Left ventricle myocardium inferior (tissue), 1 donor: ENCODE results near the gene SI. TPM values are rescaled to one million over a fixed set of nuclear protein-coding genes. Genes with fewer than 3 reads are reported as not detected.

Source experiments
- DNase-seq: peaks from one replicate; pipeline ENCODE4 v3.0.0-alpha.2; 2020
- H3K27ac ChIP-seq: fragments of 200-600 bp; replicated peaks from 2 replicates; pipeline ENCODE4 v1.8.0; 2021
- H3K27me3 ChIP-seq: fragments of 200-600 bp; 2 replicates; pipeline ENCODE4 v1.8.0; 2021; ENCODE audit warnings: low read depth
- H3K36me3 ChIP-seq: fragments of 200-600 bp; 2 replicates; pipeline ENCODE4 v1.8.0; 2021
- H3K4me1 ChIP-seq: fragments of 200-600 bp; 2 replicates; pipeline ENCODE4 v1.8.0; 2021
- H3K4me3 ChIP-seq: fragments of 200-600 bp; 2 replicates; pipeline ENCODE4 v1.8.0; 2021; ENCODE audit warnings: mild to moderate bottlenecking, moderate library complexity
- H3K9me3 ChIP-seq: fragments of 200-600 bp; replicated peaks from 2 replicates; pipeline ENCODE4 v1.8.0; 2021
- intact Hi-C: fragments of 100-400 bp; cut with micrococcal nuclease; formaldehyde crosslinking; loops from one replicate; pipeline ENCODE4 v1.11.0; 2022
- total RNA-seq: library from RNA; stranded (reverse); fragmentation: NEBNext Ultra II Directional; extraction: Animal tissue kit (Norgen Biotek cat#: 25700); gene quantifications from one replicate; pipeline ENCODE4 v1.2.1, GENCODE V29; 2021
- TF ChIP-seq, protein P1 (sequence below): fragments of 200-600 bp; IDR thresholded peaks from 2 replicates; pipeline ENCODE4 v1.8.0; 2021; ENCODE audit warnings: antibody characterized with exemption, mild to moderate bottlenecking, borderline replicate concordance
- donor health status: DM: no; HTN: yes; CAD: no; lungs with severe emphysema.

Gene SI
- total RNA-seq, 1 donor from 2014 or later: not detected

- Histone ChIP-seq H3K27ac (no peak overlapping the region), H3K9me3 (peaks cover 4% of the 10 kb centered on the region), H3K27me3 (no peaks in the 10 kb centered on the region), H3K4me3 (no peak overlapping the region), H3K36me3 (no peaks in the 10 kb centered on the region), H3K4me1 (no peaks in the 10 kb centered on the region)
- intact Hi-C loops: no loop called here
- DNase-seq: no peak
- TF ChIP-seq, protein P1, sequence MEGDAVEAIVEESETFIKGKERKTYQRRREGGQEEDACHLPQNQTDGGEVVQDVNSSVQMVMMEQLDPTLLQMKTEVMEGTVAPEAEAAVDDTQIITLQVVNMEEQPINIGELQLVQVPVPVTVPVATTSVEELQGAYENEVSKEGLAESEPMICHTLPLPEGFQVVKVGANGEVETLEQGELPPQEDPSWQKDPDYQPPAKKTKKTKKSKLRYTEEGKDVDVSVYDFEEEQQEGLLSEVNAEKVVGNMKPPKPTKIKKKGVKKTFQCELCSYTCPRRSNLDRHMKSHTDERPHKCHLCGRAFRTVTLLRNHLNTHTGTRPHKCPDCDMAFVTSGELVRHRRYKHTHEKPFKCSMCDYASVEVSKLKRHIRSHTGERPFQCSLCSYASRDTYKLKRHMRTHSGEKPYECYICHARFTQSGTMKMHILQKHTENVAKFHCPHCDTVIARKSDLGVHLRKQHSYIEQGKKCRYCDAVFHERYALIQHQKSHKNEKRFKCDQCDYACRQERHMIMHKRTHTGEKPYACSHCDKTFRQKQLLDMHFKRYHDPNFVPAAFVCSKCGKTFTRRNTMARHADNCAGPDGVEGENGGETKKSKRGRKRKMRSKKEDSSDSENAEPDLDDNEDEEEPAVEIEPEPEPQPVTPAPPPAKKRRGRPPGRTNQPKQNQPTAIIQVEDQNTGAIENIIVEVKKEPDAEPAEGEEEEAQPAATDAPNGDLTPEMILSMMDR: no peak
These were observed 2.6 kb downstream of the SI start for GRCh38 chr3:165075695-165076094.

GRCh38 chr3:165070682-165071081, 7.6 kb downstream of the SI start:
- DNase-seq: no peak
- H3K36me3 ChIP-seq: no peaks in the 10 kb centered on the region
- TF ChIP-seq, protein P1: no peak
- H3K27me3 ChIP-seq: no peaks in the 10 kb centered on the region
- no peaks in the 10 kb centered on the region for H3K9me3 ChIP-seq
- H3K4me3 ChIP-seq: no peak overlapping the region
- intact Hi-C loops: no loop called here
- no peaks in the 10 kb centered on the region for H3K4me1 ChIP-seq
- no peak overlapping the region for H3K27ac ChIP-seq

GRCh38 chr3:165056510-165056909, 21.8 kb downstream of the SI start:
- Histone ChIP-seq H3K27me3 (no peaks in the 10 kb centered on the region), H3K36me3 (no peaks in the 10 kb centered on the region), H3K4me1 (no peaks in the 10 kb centered on the region), H3K9me3 (peaks cover 18% of the 10 kb centered on the region), H3K4me3 (no peak overlapping the region), H3K27ac (no peak overlapping the region)
- intact Hi-C loops: no loop called here
- TF ChIP-seq, protein P1: no peak
- DNase-seq: no peak

DNA sequence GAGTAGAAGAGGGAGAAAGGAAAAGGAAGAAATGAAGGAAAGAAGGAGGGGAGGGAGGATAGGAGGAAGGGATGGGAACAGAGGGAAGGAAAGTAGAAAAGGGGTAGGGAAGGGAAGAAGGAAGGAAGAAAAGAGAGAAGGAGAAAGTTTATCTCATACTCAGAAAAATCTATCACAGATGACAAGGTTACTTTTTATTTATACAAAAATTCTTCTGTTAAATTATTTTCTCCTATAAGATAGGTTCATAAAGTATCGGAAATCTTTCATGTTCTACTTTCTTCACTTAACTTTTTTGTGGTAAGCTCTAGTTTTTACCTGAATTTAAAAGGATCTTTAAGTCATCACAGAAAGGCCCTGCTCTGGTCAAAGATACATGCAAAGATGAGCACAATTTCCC, 38.1 kb downstream of the SI start:
- TF ChIP-seq, protein P1: no peak
- no peak for DNase-seq
- intact Hi-C loops: no loop called here

DNA sequence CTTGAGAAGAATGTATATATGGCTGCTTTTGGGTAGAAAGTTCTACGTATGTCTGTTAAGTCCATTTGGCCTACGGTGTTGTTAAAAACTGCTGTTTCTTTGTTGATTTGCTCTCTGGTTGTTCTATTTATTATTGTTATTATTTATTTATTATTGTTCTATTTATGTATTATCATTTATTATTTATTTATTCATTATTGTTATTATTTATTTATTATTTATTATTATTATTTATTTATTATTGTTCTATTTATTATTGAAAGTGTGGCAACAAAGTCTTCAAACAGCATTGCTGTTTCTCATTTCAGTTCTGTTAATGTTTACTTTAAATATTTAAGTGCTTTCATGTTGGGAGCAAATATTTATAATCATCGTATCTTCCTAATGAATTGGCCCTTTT, 66.7 kb downstream of the SI start:
- intact Hi-C loops: no loop called here
- H3K27ac ChIP-seq: no peak overlapping the region

More for the DNA sequence above, 38.1 kb downstream of the SI start:
- no peaks in the 10 kb centered on the region for H3K4me1 ChIP-seq
- H3K4me3 ChIP-seq: no peak overlapping the region
- H3K36me3 ChIP-seq: no peaks in the 10 kb centered on the region
- no peak overlapping the region for H3K27ac ChIP-seq
- H3K9me3 ChIP-seq: peaks cover 9% of the 10 kb centered on the region
- H3K27me3 ChIP-seq: no peaks in the 10 kb centered on the region

More for the DNA sequence above, 66.7 kb downstream of the SI start:
- no peak for DNase-seq
- no peak overlapping the region for H3K4me3 ChIP-seq
- no peaks in the 10 kb centered on the region for H3K9me3 ChIP-seq
- TF ChIP-seq, protein P1: no peak
- no peaks in the 10 kb centered on the region for H3K4me1 ChIP-seq
- no peaks in the 10 kb centered on the region for H3K36me3 ChIP-seq
- H3K27me3 ChIP-seq: no peaks in the 10 kb centered on the region
